Left ventricle myocardium inferior (tissue), 1 donor: Measurements from ENCODE around the gene TPSAB1. TPM values are rescaled to one million over a fixed set of nuclear protein-coding genes. Genes with fewer than 3 reads are reported as not detected.
A peak's percentile ranks its signal among the peaks of the same experiment; 100 is the strongest.

ENCODE experiments used
- DNase-seq: peaks from one replicate; pipeline ENCODE4 v3.0.0-alpha.2; 2020
- H3K27ac ChIP-seq: fragments of 200-600 bp; replicated peaks from 2 replicates; pipeline ENCODE4 v1.8.0; 2021
- H3K27me3 ChIP-seq: fragments of 200-600 bp; 2 replicates; pipeline ENCODE4 v1.8.0; 2021; ENCODE audit warnings: low read depth
- H3K36me3 ChIP-seq: fragments of 200-600 bp; 2 replicates; pipeline ENCODE4 v1.8.0; 2021
- H3K4me1 ChIP-seq: fragments of 200-600 bp; 2 replicates; pipeline ENCODE4 v1.8.0; 2021
- H3K4me3 ChIP-seq: fragments of 200-600 bp; 2 replicates; pipeline ENCODE4 v1.8.0; 2021; ENCODE audit warnings: mild to moderate bottlenecking, moderate library complexity
- H3K9me3 ChIP-seq: fragments of 200-600 bp; replicated peaks from 2 replicates; pipeline ENCODE4 v1.8.0; 2021
- CTCF ChIP-seq: fragments of 200-600 bp; IDR thresholded peaks from 2 replicates; pipeline ENCODE4 v1.8.0; 2021; ENCODE audit warnings: antibody characterized with exemption, mild to moderate bottlenecking, borderline replicate concordance
- intact Hi-C: fragments of 100-400 bp; cut with micrococcal nuclease; formaldehyde crosslinking; loops from one replicate; pipeline ENCODE4 v1.11.0; 2022
- total RNA-seq: library from RNA; stranded (reverse); fragmentation: NEBNext Ultra II Directional; extraction: Animal tissue kit (Norgen Biotek cat#: 25700); gene quantifications from one replicate; pipeline ENCODE4 v1.2.1, GENCODE V29; 2021
- donor health status: DM: no; HTN: yes; CAD: no; lungs with severe emphysema.

Gene TPSAB1
- total RNA-seq, 1 donor from 2014 or later, result 3.6 TPM

- no peak overlapping the region for H3K4me3 ChIP-seq
- H3K27ac ChIP-seq, result no peak overlapping the region
- intact Hi-C loops, result no loop called here
- H3K27me3 ChIP-seq, result peaks cover 81% of the 10 kb centered on the region
- no peaks in the 10 kb centered on the region for H3K36me3 ChIP-seq
- H3K9me3 ChIP-seq, result no peaks in the 10 kb centered on the region
- peaks cover 3% of the 10 kb centered on the region for H3K4me1 ChIP-seq
- no peak for TF ChIP-seq CTCF
- DNase-seq, result no peak
Measured at GRCh38 chr16:1283296-1283695, 42.8 kb downstream of the TPSAB1 start.

GRCh38 chr16:1283996-1284616, 43.6 kb downstream of the TPSAB1 start:
- intact Hi-C loops, result no loop called here
- no peaks in the 10 kb centered on the region for H3K36me3 ChIP-seq
- no peak for TF ChIP-seq CTCF
- no peaks in the 10 kb centered on the region for H3K9me3 ChIP-seq
- no peak overlapping the region for H3K4me3 ChIP-seq
- H3K27ac ChIP-seq, result no peak overlapping the region
- no peak for DNase-seq
- peaks cover 11% of the 10 kb centered on the region for H3K4me1 ChIP-seq
- peaks cover 81% of the 10 kb centered on the region for H3K27me3 ChIP-seq

- intact Hi-C loops, result no loop called here
- no peak overlapping the region for H3K27ac ChIP-seq
- H3K9me3 ChIP-seq, result no peaks in the 10 kb centered on the region
- H3K4me1 ChIP-seq, result peaks cover 11% of the 10 kb centered on the region
- no peak for DNase-seq
- H3K36me3 ChIP-seq, result no peaks in the 10 kb centered on the region
- H3K27me3 ChIP-seq, result peaks cover 86% of the 10 kb centered on the region
- no peak overlapping the region for H3K4me3 ChIP-seq
- TF ChIP-seq CTCF, result no peak
Measured at GRCh38 chr16:1285669-1286512, 45.4 kb downstream of the TPSAB1 start.

- Histone ChIP-seq H3K36me3 (no peaks in the 10 kb centered on the region), H3K27me3 (peaks cover 93% of the 10 kb centered on the region), H3K9me3 (no peaks in the 10 kb centered on the region), H3K4me1 (peaks cover 11% of the 10 kb centered on the region), H3K27ac (no peak overlapping the region), H3K4me3 (no peak overlapping the region)
- intact Hi-C loops, result no loop called here
- no peak for TF ChIP-seq CTCF
- DNase-seq, result no peak
Measured at GRCh38 chr16:1286513-1287094, 46.1 kb downstream of the TPSAB1 start.

GRCh38 chr16:1287982-1288670, 47.6 kb downstream of the TPSAB1 start:
- peak; percentile 39 for DNase-seq
- Histone ChIP-seq H3K4me1 (peaks cover 11% of the 10 kb centered on the region), H3K4me3 (no peak overlapping the region), H3K27ac (no peak overlapping the region), H3K36me3 (no peaks in the 10 kb centered on the region), H3K27me3 (peaks cover 91% of the 10 kb centered on the region), H3K9me3 (no peaks in the 10 kb centered on the region)
- intact Hi-C loops, result no loop called here
- no peak for TF ChIP-seq CTCF
